Measurements from ENCODE around the gene TEX11. TPM values are rescaled to one million over a fixed set of nuclear protein-coding genes. Genes with fewer than 3 reads are reported as not detected.

TEX11 gene
- polyA plus RNA-seq, 6 donors from 2014 or later = not detected

DNA sequence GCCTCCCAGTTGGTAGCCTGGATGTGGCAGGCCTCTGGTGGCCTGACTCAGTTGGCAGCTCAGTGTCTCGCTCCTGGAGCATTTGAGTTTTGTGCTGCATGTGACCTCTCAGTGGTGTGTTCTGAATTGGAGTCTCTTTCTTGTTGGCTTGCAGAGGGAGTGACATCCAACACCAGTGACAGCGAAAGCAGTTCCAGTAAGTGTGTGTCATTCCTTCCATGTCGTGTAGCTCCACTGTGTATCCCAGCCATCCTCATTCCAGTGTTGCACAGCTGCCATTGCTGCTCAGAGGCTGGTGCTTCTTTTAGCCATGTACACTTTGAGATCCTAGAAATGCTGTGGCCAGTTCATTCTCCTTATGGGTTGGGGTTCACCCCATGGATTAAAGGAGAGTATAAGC is 411.5 kb downstream of the TEX11 start:
- no peaks in the 10 kb centered on the region for H3K4me1 Mint-ChIP-seq
- DNase-seq (no peak), ATAC-seq (ENCODE audit: low read depth in 2 of 2) (no peak)
- no peak overlapping the region for H3K4me3 Mint-ChIP-seq
- H3K27ac Mint-ChIP-seq = no peak overlapping the region
- peaks cover 5 to 18% of the 10 kb centered on the region in 2 donors for H3K36me3 Mint-ChIP-seq
- no peaks in the 10 kb centered on the region for H3K9me3 Mint-ChIP-seq
- no peaks in the 10 kb centered on the region for H3K27me3 Mint-ChIP-seq

DNA sequence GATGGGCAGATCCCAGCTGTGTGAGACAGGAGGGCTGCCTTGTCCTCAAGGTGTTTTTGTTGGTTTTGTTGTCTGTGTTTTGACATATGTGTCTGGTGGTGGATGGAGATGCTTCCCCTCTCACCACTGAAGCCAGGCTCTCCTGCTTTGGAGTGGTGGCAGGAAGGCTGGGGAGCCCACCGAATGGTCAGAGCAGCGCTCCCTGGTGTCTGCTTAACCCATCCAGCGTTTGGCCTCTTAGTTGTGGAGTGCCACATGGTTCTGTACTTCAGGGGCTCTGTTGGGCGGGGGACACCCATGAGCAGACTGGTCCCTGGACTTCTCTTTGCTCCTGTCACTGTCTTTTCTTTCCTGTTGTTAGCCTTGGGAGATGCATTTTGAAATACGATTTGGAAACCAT is 412.0 kb downstream of the TEX11 start:
- DNase-seq (no peak), ATAC-seq (ENCODE audit: low read depth in 2 of 2) (no peak)
- no peak overlapping the region for H3K4me3 Mint-ChIP-seq
- no peaks in the 10 kb centered on the region for H3K27me3 Mint-ChIP-seq
- H3K4me1 Mint-ChIP-seq = no peaks in the 10 kb centered on the region
- peak overlapping the region in 1 of 6 donors; percentile 87 for H3K27ac Mint-ChIP-seq
- no peaks in the 10 kb centered on the region for H3K9me3 Mint-ChIP-seq
- H3K36me3 Mint-ChIP-seq = peaks cover 5 to 18% of the 10 kb centered on the region in 2 donors

DNA sequence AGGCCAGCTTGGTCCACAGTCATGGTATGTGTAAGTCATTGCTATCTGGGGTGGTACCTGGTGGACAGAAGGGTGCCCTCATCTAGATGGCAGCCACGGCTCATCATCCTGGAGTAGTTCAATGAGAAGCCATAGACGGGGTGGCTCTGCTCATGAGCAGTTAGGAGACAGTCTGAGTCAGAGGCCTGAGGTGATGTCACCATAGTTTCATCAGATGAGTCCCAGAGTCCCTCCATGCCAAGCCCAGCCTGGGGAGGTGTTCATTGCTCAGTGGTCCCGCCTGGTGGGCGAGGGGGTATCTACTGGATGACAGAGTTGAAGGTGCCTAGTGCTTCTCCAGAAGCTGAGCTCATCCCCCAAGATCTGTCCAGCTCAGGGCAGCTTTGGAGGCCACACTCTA is 414.1 kb downstream of the TEX11 start:
- peaks cover 9 to 18% of the 10 kb centered on the region in 2 donors for H3K36me3 Mint-ChIP-seq

DNA sequence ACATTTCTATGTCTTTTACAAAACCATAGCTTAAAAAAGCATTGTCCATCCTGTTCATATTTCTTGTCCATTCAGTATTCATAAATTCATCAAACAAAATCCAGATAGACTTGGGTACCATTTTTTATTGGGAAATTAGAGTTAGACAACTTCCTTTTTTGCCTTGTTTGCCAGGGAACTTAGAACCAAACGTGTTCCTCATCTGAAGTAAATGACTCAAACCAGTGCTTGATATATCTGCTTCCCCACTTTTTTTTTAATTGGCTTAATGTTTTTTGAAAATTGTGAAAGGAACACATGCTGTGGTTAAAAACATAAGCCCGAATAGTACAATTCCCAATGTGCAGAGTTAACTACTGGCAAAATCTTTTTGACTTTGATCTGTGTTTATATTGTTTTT is 419.7 kb downstream of the TEX11 start:
- Mint-ChIP-seq H3K4me3 (no peak overlapping the region), H3K9me3 (no peaks in the 10 kb centered on the region), H3K27me3 (no peaks in the 10 kb centered on the region), H3K36me3 (peaks cover 13 to 18% of the 10 kb centered on the region in 2 donors), H3K27ac (no peak overlapping the region), H3K4me1 (no peaks in the 10 kb centered on the region)
- ATAC-seq (ENCODE audit: low read depth in 2 of 2) (no peak), DNase-seq (no peak)

More for the DNA sequence above, 414.1 kb downstream of the TEX11 start:
- Mint-ChIP-seq H3K27ac (no peak overlapping the region), H3K4me1 (no peaks in the 10 kb centered on the region), H3K27me3 (no peaks in the 10 kb centered on the region), H3K4me3 (no peak overlapping the region), H3K9me3 (no peaks in the 10 kb centered on the region)
- ATAC-seq (ENCODE audit: low read depth in 2 of 2) (no peak), DNase-seq (no peak)

DNA sequence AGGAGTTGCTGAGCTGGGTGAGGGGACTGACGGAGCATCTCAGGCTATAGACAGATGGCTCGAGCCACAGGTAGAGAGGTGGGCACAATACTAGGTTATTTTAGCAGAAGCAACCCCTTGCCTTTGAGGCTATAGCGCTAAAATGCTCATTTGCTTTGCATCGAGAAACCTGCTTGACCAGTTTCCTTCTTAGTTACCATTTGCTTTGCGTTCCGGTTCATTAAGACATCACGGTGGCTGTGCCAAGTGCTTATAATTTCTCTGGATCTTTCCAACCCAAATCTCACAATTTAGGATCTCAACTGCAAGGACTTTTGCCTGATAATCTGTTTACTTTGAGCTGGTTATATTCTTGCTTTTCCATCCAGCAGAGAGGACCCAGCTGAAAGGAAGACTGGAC is 423.0 kb downstream of the TEX11 start:
- H3K36me3 Mint-ChIP-seq = peaks cover 0 to 14% of the 10 kb centered on the region in 2 donors
- ATAC-seq (ENCODE audit: low read depth in 2 of 2) (no peak), DNase-seq (no peak)
- H3K4me3 Mint-ChIP-seq = no peak overlapping the region
- H3K27ac Mint-ChIP-seq = peak overlapping the region in 1 of 6 donors; percentile 34
- no peaks in the 10 kb centered on the region for H3K9me3 Mint-ChIP-seq
- no peaks in the 10 kb centered on the region for H3K27me3 Mint-ChIP-seq
- no peaks in the 10 kb centered on the region for H3K4me1 Mint-ChIP-seq

DNA sequence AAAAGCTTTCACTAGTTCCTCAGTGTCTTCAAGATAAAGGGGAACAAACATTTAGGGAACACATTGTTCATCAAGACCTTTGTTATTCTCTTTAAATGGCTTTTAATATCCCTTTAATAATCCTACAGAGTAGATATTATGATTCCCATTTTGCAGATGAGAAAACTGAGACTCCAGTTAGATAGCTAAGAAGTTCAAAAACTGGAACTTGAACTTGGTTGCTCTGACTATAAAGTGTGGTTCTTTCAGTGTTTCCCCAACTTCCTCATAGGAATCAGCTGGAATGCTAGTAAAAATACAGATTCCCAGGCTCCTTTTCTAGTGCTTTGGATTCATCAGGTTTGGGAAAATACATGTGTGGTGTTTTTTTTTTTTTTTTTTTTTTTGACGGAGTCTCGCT is 426.2 kb downstream of the TEX11 start:
- ATAC-seq (ENCODE audit: low read depth in 2 of 2) (no peak), DNase-seq (no peak)
- H3K4me3 Mint-ChIP-seq = no peak overlapping the region
- H3K27me3 Mint-ChIP-seq = no peaks in the 10 kb centered on the region
- H3K9me3 Mint-ChIP-seq = no peaks in the 10 kb centered on the region
- no peak overlapping the region for H3K27ac Mint-ChIP-seq
- H3K4me1 Mint-ChIP-seq = no peaks in the 10 kb centered on the region
- peaks cover 0 to 8% of the 10 kb centered on the region in 2 donors for H3K36me3 Mint-ChIP-seq

DNA sequence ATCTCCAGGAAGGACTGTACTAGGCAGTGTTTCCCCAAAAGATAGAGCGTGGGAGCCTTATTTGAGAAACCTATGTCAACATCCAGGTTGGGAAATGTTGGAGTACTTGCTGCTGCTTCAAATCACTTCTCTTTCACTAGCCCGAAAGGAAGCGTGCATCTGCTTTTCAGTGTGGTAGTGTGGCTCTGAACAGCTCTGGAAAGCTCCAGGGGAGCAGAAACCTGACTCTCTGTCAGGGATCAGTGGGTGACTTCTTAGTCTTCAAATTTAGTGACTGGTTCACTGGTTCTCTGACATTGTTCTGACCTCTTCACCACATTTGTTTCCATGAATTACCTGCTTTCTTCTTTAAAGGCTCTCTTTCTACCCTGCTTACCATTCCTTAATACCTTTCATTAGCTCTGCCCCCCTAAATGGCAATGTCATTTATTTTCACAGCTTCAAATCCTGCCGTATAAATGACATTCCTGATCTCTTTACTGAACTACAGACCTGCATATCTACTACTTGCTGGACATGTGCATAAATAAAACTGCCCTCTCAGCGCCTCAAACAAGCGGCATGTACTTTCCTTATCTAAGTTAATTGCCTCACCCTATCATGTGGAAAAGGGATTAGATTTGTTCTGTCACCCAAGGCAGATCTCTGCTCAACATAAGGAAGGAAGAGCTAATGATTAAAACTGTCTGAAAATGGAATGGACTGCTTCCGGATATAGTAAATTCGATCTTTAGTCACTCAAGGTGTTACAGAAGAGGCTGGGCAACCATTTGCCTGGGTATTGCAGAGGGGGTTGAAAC is 426.8 kb downstream of the TEX11 start:
- Mint-ChIP-seq H3K4me3 (no peak overlapping the region), H3K36me3 (peaks cover 0 to 5% of the 10 kb centered on the region in 2 donors), H3K27ac (no peak overlapping the region), H3K9me3 (no peaks in the 10 kb centered on the region), H3K27me3 (no peaks in the 10 kb centered on the region), H3K4me1 (no peaks in the 10 kb centered on the region)
- ATAC-seq (ENCODE audit: low read depth in 2 of 2) = no peak
- DNase-seq = no peak

DNA sequence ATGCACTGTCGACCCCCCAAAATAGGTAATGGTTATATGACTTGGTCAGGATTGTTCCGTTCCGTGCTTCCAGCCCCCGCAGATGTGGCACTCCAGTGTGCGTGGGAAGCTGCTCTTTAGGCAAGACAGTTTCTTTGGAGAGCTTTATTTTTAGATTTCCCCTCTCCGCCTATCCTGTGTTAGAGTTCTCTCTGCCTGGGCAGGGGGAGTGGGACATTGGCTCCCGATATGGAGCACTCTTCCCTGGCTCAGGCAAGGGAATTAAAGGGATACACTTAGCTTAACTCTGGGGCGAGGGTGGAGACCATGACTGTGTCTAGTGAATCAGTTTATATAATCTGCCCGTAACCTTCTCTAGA is 427.9 kb downstream of the TEX11 start:
- peaks cover 0 to 5% of the 10 kb centered on the region in 2 donors for H3K36me3 Mint-ChIP-seq
- ATAC-seq (ENCODE audit: low read depth in 2 of 2) = no peak
- H3K4me3 Mint-ChIP-seq = no peak overlapping the region
- H3K27ac Mint-ChIP-seq = peak overlapping the region in 1 of 6 donors; percentile 29
- no peaks in the 10 kb centered on the region for H3K9me3 Mint-ChIP-seq
- DNase-seq = no peak
- no peaks in the 10 kb centered on the region for H3K4me1 Mint-ChIP-seq
- no peaks in the 10 kb centered on the region for H3K27me3 Mint-ChIP-seq

DNA sequence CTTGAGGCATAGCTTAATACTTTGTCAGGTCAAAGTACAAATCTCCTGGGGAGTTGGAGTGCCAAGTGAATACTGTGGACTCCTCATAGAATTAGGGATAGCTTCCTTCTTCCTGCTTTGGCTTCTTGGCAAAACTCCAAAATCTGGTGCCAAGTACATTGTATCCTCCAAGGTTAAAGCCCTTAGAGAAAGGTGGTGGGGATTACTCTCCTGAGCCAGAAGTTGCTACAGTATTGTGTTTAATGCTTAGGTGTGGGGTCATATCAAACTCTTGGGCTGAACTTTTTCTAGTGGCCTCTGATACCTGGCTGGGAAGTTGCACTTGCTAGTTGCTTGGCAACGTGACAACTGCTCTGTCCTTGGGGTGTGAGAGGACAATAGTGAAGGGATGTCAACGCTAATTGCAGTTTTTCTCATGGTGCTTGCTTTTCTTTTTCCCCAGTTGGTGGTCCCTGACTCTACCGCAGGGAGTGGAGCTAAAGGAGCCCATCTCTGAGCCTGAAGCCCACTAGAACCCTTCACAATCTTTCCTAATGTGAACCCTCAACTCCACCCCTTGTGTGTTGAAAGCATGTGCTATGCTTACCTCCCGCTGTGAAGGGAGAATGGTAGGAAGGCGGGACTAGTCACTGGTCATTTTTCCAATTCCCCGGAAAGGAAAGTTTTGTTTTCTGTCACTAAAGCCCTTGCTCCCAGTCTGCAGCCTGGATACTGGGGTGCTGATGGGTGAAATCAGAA is 428.4 kb downstream of the TEX11 start:
- no peak overlapping the region for H3K27ac Mint-ChIP-seq
- H3K9me3 Mint-ChIP-seq = no peaks in the 10 kb centered on the region
- H3K4me3 Mint-ChIP-seq = no peak overlapping the region
- DNase-seq = no peak
- H3K4me1 Mint-ChIP-seq = no peaks in the 10 kb centered on the region
- no peaks in the 10 kb centered on the region for H3K27me3 Mint-ChIP-seq
- no peak for ATAC-seq (ENCODE audit: low read depth in 2 of 2)
- peaks cover 0 to 5% of the 10 kb centered on the region in 2 donors for H3K36me3 Mint-ChIP-seq

DNA sequence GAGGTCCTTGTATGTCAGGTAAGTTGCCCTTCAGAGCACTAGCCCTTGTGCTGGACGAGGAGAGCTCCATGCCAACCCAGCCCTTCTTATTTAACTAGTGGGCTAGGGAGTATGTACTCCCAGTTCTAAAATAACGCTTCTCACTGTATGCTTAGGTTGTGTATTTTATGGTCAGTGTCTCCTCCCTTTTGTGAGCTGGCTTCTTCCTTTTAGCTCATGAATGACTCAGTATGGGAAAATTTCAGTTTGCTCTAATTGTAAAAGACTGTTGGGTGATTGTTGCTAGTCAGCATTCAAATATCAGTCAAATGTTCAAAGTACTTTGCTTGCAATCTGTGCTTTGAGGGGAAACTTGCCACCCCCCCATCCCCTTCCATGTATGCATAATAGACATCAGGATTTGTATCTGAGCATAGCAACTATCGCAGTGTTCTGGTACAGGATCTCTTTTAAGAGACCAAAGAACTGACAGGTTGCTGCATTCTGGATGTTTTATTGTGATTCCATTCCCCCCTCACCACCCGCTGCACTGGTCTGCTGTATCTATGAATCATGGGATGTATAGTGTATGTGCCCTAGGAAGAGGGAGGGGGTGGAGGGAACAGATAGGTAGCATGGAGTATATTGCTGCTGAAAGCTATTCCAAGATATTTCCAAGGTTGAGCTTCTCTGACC is 429.1 kb downstream of the TEX11 start:
- no peaks in the 10 kb centered on the region for H3K9me3 Mint-ChIP-seq
- ATAC-seq (ENCODE audit: low read depth in 2 of 2) = no peak
- peak overlapping the region in 1 of 6 donors; percentile 12 for H3K27ac Mint-ChIP-seq
- no peaks in the 10 kb centered on the region for H3K4me1 Mint-ChIP-seq
- H3K36me3 Mint-ChIP-seq = peaks cover 0 to 5% of the 10 kb centered on the region in 2 donors
- DNase-seq = no peak
- no peaks in the 10 kb centered on the region for H3K27me3 Mint-ChIP-seq
- H3K4me3 Mint-ChIP-seq = no peak overlapping the region

Other genes starting within 250 kb of the TEX11 start
- under 1 TPM in 1 of 6 donors, not detected in 5; 0.32 TPM for gene SLC7A3, start 22.4 kb upstream of the TEX11 start, polyA plus RNA-seq (ENCODE audit: low read depth in 6 of 6)
- 1 to 10 TPM in 5 of 6 donors, under 1 TPM in 1; 0.86 to 7.6 (median 3.3) TPM for gene SNX12, start 159.6 kb upstream of the TEX11 start, polyA plus RNA-seq (ENCODE audit: low read depth in 6 of 6)
- gene FOXO4, start 187.1 kb upstream of the TEX11 start, polyA plus RNA-seq (ENCODE audit: low read depth in 6 of 6) = 1 to 10 TPM; 1.1 to 3.7 (median 2.2) TPM
- 1 to 10 TPM in 5 of 6 donors, under 1 TPM in 1; 0.46 to 6.2 (median 2.0) TPM for gene CXorf65, start 198.0 kb upstream of the TEX11 start, polyA plus RNA-seq (ENCODE audit: low read depth in 6 of 6)
- gene IL2RG, start 202.9 kb upstream of the TEX11 start, polyA plus RNA-seq (ENCODE audit: low read depth in 6 of 6) = 1,000 to 10,000 TPM in 1 of 6 donors, 100 to 1,000 TPM in 5; 789 to 1,133 (median 826) TPM
- 10 to 100 TPM in 2 of 6 donors, 1 to 10 TPM in 4; 7.2 to 20.3 (median 9.0) TPM for gene MED12, start 209.9 kb upstream of the TEX11 start, polyA plus RNA-seq (ENCODE audit: low read depth in 6 of 6)
- gene NLGN3, start 236.1 kb upstream of the TEX11 start, polyA plus RNA-seq (ENCODE audit: low read depth in 6 of 6) = under 1 TPM in 2 of 6 donors, not detected in 4; 0.09 to 0.35 TPM